GM19035 (cell line): ENCODE measurements around the gene NUTF2.

Experiments used
- ATAC-seq: cut with Tn5 transposase; IDR thresholded peaks from one replicate; pipeline ENCODE4 v1.9.1; 2021; ENCODE audit not compliant: unreplicated experiment

The NUTF2 gene

DNA sequence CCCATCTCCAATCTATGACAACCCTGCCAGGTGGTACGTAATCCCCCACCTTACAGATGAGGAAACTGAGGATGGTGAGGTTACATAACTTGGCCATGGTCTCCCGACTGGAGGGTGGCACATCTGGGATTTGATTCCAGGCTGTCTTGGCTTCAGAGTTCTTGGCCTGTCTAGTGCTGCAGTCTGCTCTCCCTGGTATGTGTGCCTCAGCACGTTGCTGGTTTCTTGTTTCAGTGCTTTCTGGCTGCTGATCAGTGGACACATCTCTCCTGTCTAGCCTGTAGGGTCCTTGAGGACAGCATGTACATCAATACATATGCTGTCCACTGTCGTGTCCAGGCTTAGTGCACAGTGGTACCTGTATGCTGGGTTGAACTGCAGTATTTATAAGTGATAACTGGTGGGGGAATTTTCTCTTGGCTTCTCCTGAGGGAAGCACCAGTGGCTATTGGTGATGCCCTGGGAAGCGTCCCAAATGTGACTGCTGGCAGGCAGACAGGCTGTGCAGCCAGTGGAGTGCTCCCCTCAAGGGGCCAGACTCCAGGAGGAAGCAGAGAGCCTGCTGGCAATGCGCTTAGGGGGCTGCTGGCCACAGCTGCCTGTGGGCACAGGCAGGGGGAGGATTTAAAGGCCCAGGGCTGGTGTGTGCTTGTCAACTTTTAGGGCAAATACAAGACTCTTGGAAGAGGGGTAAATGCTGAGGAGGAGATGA lies 70.6 kb downstream of the NUTF2 start:
- ATAC-seq: no peak

DNA sequence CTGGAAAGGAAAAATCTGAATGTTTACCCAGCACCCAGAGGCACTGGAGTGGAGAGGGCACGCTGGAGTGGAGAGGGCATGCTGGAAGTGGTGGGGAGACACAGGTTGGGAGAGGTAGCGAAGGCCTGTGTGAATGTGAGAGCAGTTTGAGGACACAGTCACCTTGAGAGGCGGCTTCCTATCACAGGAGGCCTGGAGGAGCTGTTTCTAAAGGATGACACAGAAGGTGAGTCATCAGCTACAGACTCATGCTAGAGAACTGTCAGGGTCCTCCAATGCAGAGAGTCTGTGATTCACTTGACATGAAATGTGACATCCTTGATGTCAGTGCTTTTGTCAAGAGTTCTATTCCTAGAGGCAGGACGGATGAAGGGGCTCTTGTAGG lies 71.1 kb downstream of the NUTF2 start:
- ATAC-seq: no peak

DNA sequence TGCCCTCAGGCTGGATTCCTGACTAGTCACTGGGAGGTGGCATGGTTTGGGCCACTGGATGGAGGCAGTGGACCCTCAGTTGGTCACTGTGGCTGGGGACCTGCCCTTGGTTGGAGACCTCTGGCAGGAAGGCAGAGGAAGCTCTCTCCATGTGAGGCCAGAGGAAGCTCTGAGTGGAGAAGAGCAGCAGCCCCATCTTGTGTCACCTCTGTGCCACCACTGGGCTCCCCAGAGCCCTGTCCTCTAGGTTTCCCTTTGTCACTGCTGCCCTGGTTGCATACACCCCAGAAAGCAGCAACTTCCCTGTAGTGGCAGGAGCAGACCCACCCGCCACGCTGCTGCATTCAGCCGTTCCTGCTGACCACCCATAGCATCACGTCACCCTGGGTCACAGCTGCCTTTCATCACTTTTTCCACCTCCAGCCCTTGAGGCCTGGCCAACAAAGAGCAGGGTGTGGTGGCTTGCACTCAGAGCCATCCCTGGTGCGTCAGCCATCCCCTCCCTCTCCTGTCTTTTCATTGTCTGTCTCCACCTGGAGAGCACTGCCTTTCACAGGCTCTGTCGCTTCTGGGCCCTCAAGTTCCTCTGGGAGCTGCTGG lies 73.0 kb downstream of the NUTF2 start:
- ATAC-seq: no peak
